GM18498 (cell line): Measurements from ENCODE around the gene PIWIL4.
"Not testable (repeated sequence)": the region's sequence is repeated elsewhere in the genome, so short reads cannot be mapped to it uniquely, and the experiment has no call there.

ENCODE experiments used
- ATAC-seq: cut with Tn5 transposase; IDR thresholded peaks from one replicate; pipeline ENCODE4 v1.9.1; 2021; ENCODE audit warnings: mild to moderate bottlenecking, moderate library complexity; ENCODE audit not compliant: unreplicated experiment

PIWIL4 gene

GRCh38 chr11:94635072-94635471 lies 67.9 kb downstream of the PIWIL4 start:
- ATAC-seq: no peak

- no peak for ATAC-seq
These were observed 69.3 kb downstream of the PIWIL4 start for GRCh38 chr11:94636388-94636949.

- no peak for ATAC-seq
These were observed 71.2 kb downstream of the PIWIL4 start for GRCh38 chr11:94638301-94638901.

GRCh38 chr11:94638902-94639373 lies 71.8 kb downstream of the PIWIL4 start:
- ATAC-seq: no peak

GRCh38 chr11:94639901-94640721 lies 72.9 kb downstream of the PIWIL4 start:
- ATAC-seq: no peak

- no peak for ATAC-seq
These were observed 74.1 kb downstream of the PIWIL4 start for GRCh38 chr11:94641167-94641761.

GRCh38 chr11:94643186-94643585 lies 76.0 kb downstream of the PIWIL4 start:
- ATAC-seq: not testable (repeated sequence)

- no peak for ATAC-seq
These were observed 80.8 kb downstream of the PIWIL4 start for GRCh38 chr11:94647926-94648325.

- ATAC-seq: no peak
These were observed 81.6 kb downstream of the PIWIL4 start for GRCh38 chr11:94648789-94649188.

- no peak for ATAC-seq
These were observed 82.1 kb downstream of the PIWIL4 start for GRCh38 chr11:94649254-94649653.

- no peak for ATAC-seq
These were observed 82.9 kb downstream of the PIWIL4 start for GRCh38 chr11:94649964-94650623.

- ATAC-seq: no peak
These were observed 83.6 kb downstream of the PIWIL4 start for GRCh38 chr11:94650756-94651155.

- no peak for ATAC-seq
These were observed 85.6 kb downstream of the PIWIL4 start for GRCh38 chr11:94652735-94653284.

- ATAC-seq: no peak
These were observed 86.4 kb downstream of the PIWIL4 start for GRCh38 chr11:94653561-94653960.

GRCh38 chr11:94654201-94654600 lies 87.0 kb downstream of the PIWIL4 start:
- ATAC-seq: no peak

GRCh38 chr11:94655291-94655690 lies 88.1 kb downstream of the PIWIL4 start:
- ATAC-seq: no peak

- ATAC-seq: no peak
These were observed 88.8 kb downstream of the PIWIL4 start for GRCh38 chr11:94655956-94656355.

GRCh38 chr11:94656968-94657367 lies 89.8 kb downstream of the PIWIL4 start:
- no peak for ATAC-seq

- ATAC-seq: no peak
These were observed 90.5 kb downstream of the PIWIL4 start for GRCh38 chr11:94657629-94658028.

GRCh38 chr11:94658386-94658785 lies 91.2 kb downstream of the PIWIL4 start:
- no peak for ATAC-seq

- ATAC-seq: no peak
These were observed 91.7 kb downstream of the PIWIL4 start for GRCh38 chr11:94658888-94659287.
